ENCODE measurements around the gene PAK4.
A peak's percentile ranks its signal among the peaks of the same experiment; 100 is the strongest.
"Not testable (repeated sequence)": the region's sequence is repeated elsewhere in the genome, so short reads cannot be mapped to it uniquely, and the experiment has no call there.

Gene PAK4

DNA sequence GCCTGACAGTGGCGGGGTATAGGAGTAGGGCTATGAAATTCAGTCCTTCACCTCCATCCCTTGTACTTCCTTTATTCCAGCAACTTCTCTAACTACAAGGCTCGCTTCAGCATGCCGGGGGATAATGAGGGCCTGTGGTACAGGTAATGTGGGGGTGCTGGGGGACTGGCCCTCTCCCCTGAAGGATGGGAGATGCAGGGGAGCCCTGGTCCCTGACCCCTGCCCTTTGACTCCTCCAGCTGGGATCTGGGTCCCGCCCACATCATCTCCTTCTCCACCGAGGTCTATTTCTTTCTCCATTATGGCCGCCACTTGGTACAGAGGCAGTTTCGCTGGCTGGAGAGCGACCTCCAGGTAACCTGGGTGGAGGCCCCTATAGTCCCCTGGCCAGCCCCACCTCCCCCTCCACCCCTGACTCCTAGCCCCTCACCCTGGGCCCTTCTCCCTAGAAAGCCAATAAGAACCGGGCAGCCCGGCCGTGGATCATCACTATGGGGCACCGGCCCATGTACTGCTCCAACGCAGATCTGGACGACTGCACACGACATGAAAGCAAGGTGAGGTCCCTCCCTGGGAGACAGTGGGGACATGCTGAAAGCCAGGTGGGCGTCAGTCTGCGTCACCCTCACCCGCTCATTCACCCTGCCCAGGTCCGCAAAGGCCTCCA is 25.0 kb upstream of the PAK4 start:
- no peak for DNase-seq

DNA sequence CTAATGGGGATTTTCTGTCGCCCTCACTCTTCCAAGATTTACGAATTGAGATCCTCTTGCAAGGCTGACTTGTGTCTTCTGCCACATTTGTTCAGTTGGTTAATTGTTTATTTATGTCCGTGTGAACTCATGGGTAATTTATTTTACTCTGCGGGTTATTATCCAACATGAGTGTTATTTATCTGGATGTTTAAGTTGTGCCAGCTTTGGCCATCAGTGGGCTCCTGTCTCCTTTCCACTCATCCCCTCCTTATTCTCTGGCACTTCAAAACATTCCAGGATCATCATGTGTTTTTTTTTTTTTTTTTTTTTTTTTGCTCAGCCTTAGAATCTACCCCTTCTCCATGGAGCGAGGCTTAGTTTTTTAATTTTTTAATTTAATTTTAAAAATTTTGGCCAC is 22.4 kb upstream of the PAK4 start:
- no peak for DNase-seq

DNA sequence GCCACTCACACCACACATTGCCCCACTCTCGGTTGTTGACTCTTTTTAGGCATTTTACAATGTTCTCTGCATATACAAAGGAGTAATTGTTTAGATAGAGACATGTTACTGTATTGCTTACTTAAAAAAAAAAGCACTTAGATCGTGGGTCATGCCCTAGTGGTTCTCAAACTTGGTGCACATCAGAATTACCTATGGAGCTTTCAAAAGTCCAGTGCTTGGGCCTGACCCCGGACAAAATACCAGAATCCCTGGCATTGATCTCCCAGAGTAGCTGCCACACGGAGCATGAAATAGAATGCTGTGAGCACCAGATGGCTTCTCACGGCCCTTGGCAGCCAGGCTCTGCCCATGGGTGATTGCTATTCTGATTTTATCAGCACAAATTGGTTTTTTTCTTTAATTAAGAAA is 21.4 kb upstream of the PAK4 start:
- DNase-seq = no peak

DNA sequence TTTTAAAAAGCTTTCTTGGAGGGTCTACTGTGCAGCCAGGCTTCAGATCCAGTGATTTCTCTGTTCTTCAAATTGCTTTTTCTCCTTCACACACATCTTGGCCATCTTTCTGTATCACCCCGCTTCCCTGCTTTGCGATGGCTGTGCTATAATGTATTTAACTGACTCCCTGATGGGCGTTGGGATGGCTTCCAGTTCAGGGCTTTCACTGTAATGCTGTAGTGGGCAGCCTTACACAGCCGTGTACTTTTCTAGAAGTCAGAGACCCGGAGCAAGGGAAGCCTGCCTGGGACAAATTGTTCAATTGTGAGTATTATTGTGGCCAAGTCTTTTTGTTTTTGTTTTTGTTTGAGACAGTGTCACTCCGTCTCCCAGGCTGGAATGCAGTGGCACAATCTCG is 19.4 kb upstream of the PAK4 start:
- DNase-seq = no peak

DNA sequence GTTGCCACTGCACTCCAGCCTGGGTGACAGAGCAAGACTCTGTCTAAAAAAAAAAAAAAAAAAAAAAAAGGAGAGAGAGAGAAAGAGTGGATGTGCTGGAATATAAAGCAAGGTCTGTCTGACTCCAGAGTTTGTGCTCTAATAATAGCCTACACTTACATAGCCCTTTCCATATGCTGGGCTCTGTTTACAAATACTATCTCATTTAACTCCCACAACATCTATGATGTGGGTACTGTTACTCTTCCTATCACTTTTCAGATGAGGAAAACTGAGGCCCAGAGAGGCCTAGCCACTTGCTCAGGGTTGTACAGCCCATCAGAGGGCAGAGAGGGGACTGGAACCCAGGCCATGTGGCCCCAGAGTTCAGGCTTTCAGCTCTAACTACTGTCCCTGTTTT is 15.9 kb upstream of the PAK4 start:
- no peak for DNase-seq

DNA sequence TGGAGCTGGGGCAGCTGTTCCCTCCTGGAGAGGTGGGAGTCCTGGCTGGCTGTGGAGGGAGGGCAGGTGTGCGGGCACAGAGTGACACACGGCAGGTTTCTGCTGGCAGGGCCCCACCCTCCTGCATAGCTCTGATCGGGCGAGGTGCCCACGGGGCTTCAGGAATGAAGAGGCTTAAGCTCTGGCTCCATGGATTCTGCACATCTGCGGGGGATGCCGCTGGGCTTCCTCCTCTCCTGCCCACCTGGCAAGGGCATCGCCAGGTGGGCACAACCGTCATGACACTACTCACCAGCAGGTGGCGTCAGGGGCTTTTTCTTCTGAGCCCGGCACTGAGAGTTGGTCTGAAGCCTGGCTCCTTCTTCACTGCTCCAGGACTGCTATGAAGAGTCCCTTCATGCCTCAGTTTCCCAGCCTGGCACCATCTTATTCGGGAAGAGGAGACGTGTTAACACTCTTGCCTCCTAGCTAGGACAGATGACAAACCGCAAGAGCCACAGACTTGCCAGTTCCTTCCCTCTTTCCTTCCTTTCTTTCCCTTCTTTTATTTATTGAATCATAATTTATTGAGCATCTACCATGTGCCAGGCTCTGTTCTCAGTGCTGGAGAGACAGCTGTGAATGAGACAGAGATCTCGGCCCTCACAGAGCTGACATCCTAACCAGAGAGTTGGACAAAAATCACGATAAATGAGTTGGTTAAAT is 15.2 kb upstream of the PAK4 start:
- DNase-seq = peak; percentile 27

DNA sequence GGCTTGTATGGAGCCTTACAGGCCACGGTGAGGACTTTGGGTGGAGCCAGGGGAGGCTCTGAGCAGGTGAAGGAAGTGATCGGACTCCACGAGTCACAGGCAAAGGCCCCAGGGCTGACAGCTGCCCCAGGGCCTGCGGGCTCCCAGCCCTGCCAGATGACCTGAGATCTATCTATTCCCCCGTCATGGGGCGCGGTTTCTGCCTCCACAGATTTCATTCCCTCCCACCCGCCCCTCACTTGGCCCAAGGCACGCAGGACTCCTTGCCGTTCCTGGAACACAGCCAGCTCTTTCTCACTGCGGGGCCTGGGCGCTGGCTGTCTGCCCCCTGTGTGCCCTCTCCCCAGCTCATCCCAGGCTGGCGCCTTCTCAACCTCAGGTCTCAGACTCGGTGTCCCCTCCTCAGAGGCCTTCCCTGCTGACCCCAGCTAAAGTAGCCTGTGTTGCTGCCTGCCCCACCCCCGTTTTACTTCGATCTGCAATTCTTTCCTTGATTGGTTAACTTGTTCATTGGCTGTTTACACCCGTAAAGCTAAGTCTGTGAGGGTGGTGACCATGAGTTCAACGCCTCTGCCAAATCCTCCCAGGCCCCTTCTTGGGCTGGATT is 13.9 kb upstream of the PAK4 start:
- no peak for DNase-seq

DNA sequence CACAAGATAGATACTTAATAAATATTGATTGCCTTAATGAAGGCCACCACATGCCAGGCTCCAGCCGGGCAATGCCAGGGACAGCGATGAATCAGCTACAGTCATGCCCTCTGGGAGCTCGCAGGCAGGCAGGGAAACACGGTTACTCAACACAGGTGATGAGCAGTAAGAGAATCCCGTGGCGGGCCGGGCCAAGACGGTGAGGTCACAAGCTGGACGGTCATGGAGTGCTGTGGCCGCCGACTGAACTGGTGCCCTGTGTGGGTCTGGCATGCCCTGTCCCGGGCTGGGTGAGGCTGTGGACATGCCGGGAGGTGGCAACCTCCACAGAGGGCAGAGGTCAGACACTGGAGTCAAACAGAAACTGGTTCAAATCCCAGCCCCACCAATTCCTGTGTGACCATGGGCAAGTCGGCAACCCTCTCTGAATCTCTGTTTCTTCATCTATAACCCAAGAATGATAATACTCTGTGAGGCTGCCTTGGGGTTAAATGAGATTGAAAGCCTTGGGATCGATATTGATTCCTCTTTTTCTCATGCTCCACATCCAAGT is 13.2 kb upstream of the PAK4 start:
- no peak for DNase-seq

DNA sequence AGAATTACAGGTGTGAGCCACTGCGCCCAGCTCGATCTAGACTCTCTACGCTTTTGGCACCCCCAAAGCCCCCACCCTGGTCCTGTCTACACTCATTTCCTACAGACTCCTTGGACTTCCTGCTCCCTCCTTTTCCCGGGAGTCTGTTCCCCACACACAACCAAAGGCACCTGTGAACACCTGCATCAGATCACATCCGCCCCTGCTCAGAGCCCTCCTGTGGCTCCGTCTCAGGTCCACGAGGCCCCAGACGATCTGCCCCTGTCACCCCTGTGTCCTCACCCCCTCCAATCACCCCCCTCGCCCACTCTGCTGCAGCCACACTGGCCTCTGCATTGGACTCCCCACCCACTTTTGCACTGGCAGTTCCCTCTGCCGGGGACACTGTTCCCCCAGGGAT is 12.4 kb upstream of the PAK4 start:
- no peak for DNase-seq

DNA sequence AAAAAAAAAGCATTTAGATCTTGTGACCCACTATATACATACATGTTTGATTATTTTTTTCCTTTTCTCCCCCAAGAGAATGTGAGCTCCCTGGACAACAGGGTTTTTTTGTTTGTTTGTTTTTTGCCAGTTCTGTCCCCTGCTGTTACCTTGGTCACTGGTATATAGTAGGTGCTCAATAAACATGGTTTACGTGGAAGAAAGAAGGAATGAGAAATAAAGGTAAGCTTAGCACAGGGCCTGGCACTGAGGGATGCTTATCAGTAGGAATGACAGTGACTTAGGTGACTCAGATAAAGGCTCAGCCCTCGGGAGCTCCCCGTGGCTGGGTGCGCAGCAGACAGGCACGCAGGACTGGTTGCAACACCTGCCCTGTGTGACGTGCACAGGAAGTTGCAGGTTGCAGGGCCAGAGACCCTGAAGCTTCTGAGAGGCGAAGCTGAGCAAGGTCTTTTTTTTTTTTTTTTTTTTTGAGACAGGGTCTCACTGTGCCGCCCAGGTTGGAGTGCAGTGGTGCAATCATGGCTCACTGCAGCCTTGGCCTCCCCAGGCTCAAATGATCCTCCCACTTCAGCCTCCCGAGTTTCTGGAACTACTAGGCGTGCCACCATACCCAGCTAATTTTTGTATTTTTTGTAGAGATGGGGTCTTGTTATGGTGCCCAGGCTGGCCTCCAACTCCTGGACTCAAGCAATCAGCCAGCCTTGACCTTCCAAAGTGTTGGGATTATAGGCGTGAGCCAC is 10.3 kb upstream of the PAK4 start:
- DNase-seq = no peak

DNA sequence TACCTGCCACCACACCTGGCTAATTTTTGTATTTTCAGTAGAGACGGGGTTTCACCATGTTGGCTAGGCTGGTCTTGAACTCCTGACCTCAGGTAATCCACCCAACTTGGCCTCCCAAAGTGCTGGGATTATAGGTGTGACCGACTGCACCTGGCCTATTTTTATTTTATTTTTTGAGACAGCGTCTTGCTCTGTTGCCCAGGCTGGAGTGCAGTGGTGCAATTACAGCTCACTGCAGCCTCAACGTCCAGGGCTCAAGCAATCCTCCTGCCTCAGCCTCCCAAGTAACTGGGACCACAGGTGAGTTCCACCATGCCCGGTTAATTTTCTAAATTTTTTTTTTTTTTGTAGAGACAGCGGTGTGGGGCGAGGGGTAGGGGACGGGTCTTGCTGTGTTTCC is 8.6 kb upstream of the PAK4 start:
- not testable (repeated sequence) for DNase-seq

DNA sequence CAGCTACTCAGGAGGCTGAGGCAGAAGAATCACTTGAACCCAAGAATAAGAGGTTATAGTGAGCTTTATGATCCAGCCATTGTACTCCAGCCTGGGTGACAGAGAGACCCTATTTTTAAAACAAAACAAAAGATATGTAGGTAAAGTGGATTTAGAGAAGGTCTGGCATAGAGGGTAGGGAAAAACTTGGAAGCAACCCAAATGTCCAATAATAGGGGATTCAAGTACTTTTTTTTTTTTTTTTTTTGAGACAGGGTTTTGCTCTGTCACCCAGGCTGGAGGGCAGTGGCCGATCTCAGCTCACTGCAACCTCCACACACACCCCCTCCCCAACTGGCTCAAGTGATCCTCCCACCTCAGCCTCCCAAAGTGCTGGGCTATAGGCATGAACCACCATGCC is 5.8 kb upstream of the PAK4 start:
- DNase-seq = no peak

DNA sequence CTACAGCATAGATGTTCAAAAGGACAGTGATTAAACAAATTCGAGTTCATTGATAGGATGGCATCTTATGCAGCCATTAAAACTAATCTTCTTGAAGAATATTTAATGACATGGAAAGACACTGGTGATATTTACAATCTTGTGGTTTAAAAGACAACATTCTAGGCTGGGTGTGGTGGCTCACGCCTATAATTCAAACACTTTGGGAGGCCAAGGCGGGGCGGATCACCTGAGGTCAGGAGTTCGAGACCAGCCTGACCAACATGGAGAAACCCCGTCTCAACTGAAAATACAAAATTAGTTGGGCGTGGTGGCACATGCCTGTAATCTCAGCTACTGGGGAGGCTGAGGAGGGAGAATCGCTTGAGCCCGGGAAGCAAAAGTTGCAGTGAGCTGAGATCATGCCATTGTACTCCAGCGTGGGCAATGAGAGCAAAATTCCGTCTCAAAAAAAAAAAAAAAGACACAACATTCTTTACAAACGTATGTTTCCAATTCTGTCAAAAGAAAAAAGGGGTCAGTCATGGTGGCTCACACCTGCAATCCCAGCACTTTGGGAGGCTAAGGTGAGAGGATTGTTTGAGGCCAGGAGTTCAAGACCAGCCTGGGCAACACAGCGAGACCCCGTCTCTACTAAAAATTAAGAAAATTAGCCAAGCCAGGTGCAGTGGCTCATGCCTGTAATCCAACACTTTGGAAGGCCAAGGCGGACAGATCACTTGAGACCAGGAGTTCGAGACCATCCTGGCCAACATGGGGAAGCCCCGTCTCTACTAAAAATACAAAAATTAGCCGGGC is 2.5 kb upstream of the PAK4 start:
- no peak for DNase-seq

DNA sequence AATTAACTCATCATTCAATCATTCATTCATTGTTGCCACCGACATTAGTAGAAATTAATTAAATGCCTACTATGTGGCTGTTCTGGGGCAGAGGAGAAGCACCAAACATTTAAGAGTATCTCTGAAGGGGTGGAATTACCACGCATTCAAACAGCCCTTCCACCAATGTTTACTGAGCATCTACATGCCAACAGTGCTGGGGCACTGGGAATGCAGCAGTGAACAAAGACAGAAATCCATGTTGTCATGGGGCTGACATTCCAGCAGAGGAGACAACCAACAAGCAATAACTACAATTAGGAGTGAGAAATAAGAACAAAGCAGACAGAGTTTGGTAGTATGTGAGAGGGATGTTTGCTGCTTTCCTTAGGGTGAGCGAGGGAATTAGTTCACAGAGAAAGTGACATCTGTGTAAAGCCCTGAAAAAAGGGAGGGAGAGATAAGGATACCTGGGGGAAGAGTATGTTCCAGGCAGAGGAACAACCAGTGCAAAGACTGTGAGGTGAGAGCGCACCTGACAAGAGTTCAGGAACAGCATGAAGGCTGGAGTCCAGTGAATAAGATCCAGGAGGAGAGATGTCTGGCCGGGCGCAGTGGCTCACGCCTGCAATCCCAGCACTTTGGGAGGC is 1.3 kb upstream of the PAK4 start:
- DNase-seq = no peak

DNA sequence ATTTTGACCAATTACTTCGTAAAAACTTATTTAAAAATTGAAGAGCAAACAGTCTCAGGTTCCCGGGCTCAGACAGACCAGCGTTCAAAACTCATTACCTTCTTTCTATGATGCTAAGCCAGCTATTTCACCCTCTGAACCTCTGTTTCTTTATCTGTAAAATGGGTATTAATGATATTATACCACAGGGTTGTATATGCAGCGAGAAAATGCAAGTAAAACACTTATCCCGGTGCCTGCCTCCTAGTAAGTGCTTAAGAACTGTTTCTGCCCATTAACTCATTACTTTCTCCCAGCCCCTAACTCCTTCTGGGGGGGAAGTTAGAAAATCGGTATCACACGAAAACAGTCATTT is 410 bp upstream of the PAK4 start:
- no peak for DNase-seq

DNA sequence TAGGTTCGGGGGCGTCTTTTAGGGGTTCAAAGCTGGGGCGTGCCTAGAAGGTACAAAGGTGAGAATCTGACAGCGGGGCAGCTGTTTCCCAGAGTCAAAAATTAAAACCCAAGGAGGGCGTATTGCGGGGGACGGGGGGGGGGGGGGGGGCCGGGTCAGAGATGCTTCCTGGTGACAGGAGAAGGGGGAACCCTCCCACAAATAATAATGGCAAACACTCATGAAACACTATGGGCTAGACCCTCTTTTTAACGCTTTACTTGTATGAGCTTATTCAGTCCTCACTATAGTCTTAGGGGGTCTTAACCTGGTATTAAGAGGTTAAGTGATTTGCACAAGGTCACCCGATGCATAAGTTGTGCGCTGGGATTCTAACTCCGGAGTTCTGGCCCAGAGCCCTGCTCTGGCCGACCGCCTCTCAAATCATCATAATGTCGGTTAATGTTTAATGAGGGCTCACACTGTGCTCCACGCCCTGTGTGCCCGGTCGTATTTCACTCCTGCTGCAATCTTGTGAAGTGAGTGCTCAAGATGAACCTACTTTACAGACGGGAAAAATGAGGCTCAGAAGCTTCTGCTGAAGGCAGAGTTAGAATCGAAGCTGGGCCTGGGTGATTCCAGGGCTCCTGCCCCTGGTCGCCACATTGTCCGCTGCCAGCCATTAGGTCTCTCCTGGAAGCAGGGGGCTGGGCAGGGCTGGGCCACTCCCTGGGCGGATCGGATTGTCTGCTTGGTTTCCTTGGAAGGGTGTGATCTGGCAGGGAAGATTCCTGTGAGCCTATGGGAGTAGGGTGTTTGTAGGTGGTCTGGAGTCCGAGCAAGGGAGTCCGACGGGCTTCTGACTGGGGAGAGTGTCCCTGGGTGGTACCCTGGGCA is 964 bp downstream of the PAK4 start:
- DNase-seq = peak; percentile 63

DNA sequence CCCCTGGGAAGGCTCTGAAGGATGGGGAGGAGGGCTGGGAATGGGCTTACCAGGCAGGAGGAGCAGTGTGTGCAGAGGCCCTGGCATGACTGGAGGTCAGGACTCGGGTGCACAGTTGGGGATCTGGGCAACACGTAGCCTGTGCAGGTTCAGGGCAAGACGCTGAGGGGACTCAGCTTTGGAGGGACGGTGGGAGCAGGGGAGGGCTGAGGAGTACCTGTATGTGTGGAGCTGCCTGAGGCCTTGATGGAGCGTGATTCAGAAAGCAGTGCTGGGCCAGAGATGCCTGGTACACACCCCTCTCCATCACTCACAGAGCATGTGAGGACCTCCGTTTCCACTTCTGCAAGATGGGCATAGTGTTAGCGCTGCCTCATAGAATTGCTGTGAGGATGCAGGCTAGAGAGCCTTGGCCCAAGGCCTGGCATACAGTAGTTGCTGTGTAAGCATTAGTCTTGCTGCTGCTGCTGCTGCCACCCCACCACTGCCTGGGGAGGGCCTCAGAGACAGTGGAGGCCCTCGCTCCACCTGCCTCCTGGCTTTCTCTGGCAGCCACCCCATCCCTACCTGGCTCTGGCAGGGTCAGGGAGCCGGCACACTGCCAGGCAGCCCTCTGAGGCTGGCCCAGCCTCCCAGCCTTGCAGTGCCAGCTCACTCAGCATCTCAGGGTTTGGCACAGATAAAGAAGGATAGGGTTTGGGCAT is 2.4 kb downstream of the PAK4 start:
- no peak for DNase-seq

DNA sequence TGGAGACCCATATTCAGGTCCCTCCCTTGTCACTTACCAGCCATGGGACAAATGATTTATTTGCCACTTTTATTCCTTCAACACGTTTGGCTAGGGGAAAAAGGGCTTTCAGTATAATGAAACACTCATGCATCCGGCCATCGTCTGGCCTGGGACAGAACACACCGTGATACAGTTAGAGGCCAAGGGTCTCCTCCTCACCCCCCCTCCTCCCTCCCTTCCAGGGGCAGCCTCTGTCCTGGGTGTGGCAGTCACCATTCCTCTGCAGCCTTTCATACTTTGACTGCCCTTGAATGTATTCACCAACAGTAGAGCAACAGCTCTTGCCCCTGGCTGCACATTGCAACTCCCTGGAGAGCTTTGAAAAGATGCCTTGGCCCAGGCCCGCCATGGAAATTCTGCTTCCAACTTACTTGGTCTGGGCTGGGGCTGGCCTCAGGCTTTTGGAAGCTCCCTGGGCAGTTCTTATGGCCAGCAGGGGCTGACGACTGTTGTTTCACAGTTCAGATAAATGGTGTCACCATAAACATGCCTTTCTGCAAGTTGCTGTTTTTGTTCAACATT is 3.0 kb downstream of the PAK4 start:
- no peak for DNase-seq

DNA sequence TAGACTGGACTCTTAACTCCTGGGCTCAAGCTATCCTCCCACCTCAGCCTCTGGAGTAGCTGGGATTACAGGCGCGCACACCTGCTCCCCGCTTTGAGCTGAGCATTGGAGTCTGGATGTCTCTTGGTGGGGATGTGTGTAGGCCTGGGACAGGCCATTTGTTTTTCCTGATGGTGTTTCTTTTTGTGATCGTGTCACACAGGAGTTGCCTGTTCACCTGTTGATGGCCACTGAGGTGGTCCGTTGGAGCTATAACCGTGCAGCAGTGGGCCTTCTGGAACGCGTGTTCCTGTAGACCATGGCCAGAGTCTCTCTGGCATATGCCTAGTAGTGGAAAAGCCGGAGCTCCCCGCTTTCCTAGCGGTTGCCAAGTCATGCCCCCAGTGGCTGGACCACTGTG is 3.5 kb downstream of the PAK4 start:
- no peak for DNase-seq
